ENCODE measurements around the gene FGL2.

- TF ChIP-seq POLR2A (IDR thresholded peaks at IDR 0.05; ENCODE audit: low read depth, low read length) (no peak), CEBPB (IDR thresholded peaks at IDR 0.05; ENCODE audit: low read depth, low read length) (no peak), RAD21 (IDR thresholded peaks at IDR 0.05; ENCODE audit: low read length) (no peak), CTCF (conservative IDR thresholded peaks at IDR 0.05; ENCODE audit: low read depth, low read length) (no peak), ELK1 (IDR thresholded peaks at IDR 0.05; ENCODE audit: borderline replicate concordance, low read depth, low read length) (no peak), USF2 (IDR thresholded peaks at IDR 0.05; ENCODE audit: low read depth, low read length) (no peak), SMC3 (IDR thresholded peaks at IDR 0.05; ENCODE audit: low read depth, low read length) (no peak)
Observed at GRCh38 chr7:77200542-77200941, 923 bp upstream of the FGL2 start.

Data from IMR-90 (cell line).